GM12878 (cell line): ENCODE results near the gene LRIG2. TPM values are rescaled to one million over a fixed set of nuclear protein-coding genes. Genes with fewer than 3 reads are reported as not detected.

Source experiments
- ASH2L ChIP-seq: fragments of 300-600, 200-600 bp; sonication (generic); IDR thresholded peaks from 2 replicates; pipeline ENCODE4 v1.6.1; 2017; ENCODE audit warnings: low read depth, mild to moderate bottlenecking, borderline replicate concordance
- CEBPB ChIP-seq, 2 experiments: fragments of 150-350 bp in 1 of 2; IDR thresholded peaks; 2 replicates each; pipeline ENCODE4 v1.6.1; 2012 to 2014; ENCODE audit warnings: low read depth in 2 of 2, low read length in 2 of 2, borderline replicate concordance in 1 of 2, inconsistent platforms in 1 of 2
- E4F1 ChIP-seq: fragments of 450-650 bp; IDR thresholded peaks from 2 replicates; pipeline ENCODE4 v1.6.1; 2018; ENCODE audit warnings: borderline replicate concordance, mild to moderate bottlenecking; ENCODE audit not compliant: partially characterized antibody
- ESRRA ChIP-seq: IDR thresholded peaks from 2 replicates; pipeline ENCODE4 v1.6.1; 2012; ENCODE audit warnings: mild to moderate bottlenecking, low read length, improper control_type of control experiment
- FOS ChIP-seq: IDR thresholded peaks from 3 replicates; pipeline ENCODE4 v1.6.1; 2011; ENCODE audit warnings: borderline replicate concordance; ENCODE audit not compliant: insufficient read length; ENCODE audit errors: extremely low read depth
- IKZF2 ChIP-seq, 2 experiments: fragments of 450-650 bp; IDR thresholded peaks; 2 replicates each; pipeline ENCODE4 v1.6.1; 2017; ENCODE audit warnings: mild to moderate bottlenecking in 2 of 2, moderate library complexity in 2 of 2
- MTA3 ChIP-seq: IDR thresholded peaks from 2 replicates; pipeline ENCODE4 v1.6.1; 2012; ENCODE audit warnings: low read length, inconsistent platforms, borderline replicate concordance
- SKIL ChIP-seq: fragments of 450-650 bp; IDR thresholded peaks from 2 replicates; pipeline ENCODE4 v1.6.1; 2017; ENCODE audit warnings: mild to moderate bottlenecking, low read depth, inconsistent platforms; ENCODE audit not compliant: poor library complexity, severe bottlenecking
- TCF3 ChIP-seq: IDR thresholded peaks from 2 replicates; pipeline ENCODE4 v1.6.1; 2012; ENCODE audit warnings: low read depth, mild to moderate bottlenecking, low read length, borderline replicate concordance; ENCODE audit not compliant: insufficient read depth
- YBX1 ChIP-seq: fragments of 450-650 bp; IDR thresholded peaks from 2 replicates; pipeline ENCODE4 v1.6.1; 2016; ENCODE audit warnings: antibody characterized with exemption
- ZNF592 ChIP-seq: fragments of 450-650 bp; IDR thresholded peaks from 2 replicates; pipeline ENCODE4 v1.6.1; 2017; ENCODE audit warnings: mild to moderate bottlenecking, moderate library complexity
- ZZZ3 ChIP-seq: IDR thresholded peaks from 2 replicates; pipeline ENCODE4 v1.6.1; 2011; ENCODE audit warnings: low read depth; ENCODE audit not compliant: control insufficient read depth, insufficient read length
- polyA plus RNA-seq, 11 experiments: library from polyadenylated mRNA; depleted of rRNA in 4 of 11; unstranded in 6 of 11; stranded (reverse) in 5 of 11; fragments of >200 nt; fragmentation: Nextera tagmentation in 4 of 11; fragmentation: Illumina TruSeq in 1 of 11; extraction: Ambion mirVana in 4 of 11; extraction: Trizol in 1 of 11; gene quantifications; 1 replicate in 1 of 11; 2 replicates in 10 of 11; pipeline versions ENCODE4 v1.2.1 to v1.2.3, GENCODE V29; 2011 to 2016; ENCODE audit warnings: inconsistent platforms in 2 of 11, missing spikeins in 2 of 11, low read depth in 1 of 11
- total RNA-seq, 4 experiments: library from RNA; depleted of rRNA in 3 of 4; stranded (reverse); fragments of >200 nt in 3 of 4; fragmentation: Illumina TruSeq in 1 of 4; extraction: Trizol in 1 of 4; gene quantifications; 2 replicates each; pipeline versions ENCODE4 v1.2.1 to v1.2.3, GENCODE V29; 2013 to 2021
- TF ChIP-seq, protein P1 (sequence below): IDR thresholded peaks from 2 replicates; pipeline ENCODE4 v1.6.1; 2011; ENCODE audit warnings: low read depth, low read length, improper control_type of control experiment, borderline replicate concordance
- TF ChIP-seq, protein P2 (sequence below): fragments of 450-650 bp; IDR thresholded peaks from 2 replicates; pipeline ENCODE4 v1.6.1; 2017; ENCODE audit warnings: borderline replicate concordance
- TF ChIP-seq, protein P3 (sequence below): fragments of 450-650 bp; IDR thresholded peaks from 2 replicates; pipeline ENCODE4 v1.6.1; 2016; ENCODE audit warnings: mild to moderate bottlenecking

LRIG2 gene
- total and polyA plus RNA-seq, 10 of the 15 experiments (the other 5 are each of a cell fraction or from before 2014, with no cell fraction given), result 0.77 to 11.8 (median 5.1) TPM

- TF ChIP-seq E4F1 (no peak), ZNF592 (no peak), IKZF2 (IDR thresholded peaks at IDR 0.05) (peak; percentile 82), ASH2L (no peak), ESRRA (no peak), CEBPB (IDR thresholded peaks at IDR 0.05; ENCODE audit: borderline replicate concordance in 1 of 2, low read depth in 2 of 2, low read length in 2 of 2) (no peak), SKIL (peak; percentile 63), MTA3 (no peak), TCF3 (peak; percentile 98), YBX1 (no peak), FOS (no peak), ZZZ3 (no peak)
- TF ChIP-seq, protein P1, sequence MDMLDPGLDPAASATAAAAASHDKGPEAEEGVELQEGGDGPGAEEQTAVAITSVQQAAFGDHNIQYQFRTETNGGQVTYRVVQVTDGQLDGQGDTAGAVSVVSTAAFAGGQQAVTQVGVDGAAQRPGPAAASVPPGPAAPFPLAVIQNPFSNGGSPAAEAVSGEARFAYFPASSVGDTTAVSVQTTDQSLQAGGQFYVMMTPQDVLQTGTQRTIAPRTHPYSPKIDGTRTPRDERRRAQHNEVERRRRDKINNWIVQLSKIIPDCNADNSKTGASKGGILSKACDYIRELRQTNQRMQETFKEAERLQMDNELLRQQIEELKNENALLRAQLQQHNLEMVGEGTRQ, result no peak
- TF ChIP-seq, protein P2, sequence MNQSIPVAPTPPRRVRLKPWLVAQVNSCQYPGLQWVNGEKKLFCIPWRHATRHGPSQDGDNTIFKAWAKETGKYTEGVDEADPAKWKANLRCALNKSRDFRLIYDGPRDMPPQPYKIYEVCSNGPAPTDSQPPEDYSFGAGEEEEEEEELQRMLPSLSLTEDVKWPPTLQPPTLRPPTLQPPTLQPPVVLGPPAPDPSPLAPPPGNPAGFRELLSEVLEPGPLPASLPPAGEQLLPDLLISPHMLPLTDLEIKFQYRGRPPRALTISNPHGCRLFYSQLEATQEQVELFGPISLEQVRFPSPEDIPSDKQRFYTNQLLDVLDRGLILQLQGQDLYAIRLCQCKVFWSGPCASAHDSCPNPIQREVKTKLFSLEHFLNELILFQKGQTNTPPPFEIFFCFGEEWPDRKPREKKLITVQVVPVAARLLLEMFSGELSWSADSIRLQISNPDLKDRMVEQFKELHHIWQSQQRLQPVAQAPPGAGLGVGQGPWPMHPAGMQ, result no peak
- TF ChIP-seq, protein P3, sequence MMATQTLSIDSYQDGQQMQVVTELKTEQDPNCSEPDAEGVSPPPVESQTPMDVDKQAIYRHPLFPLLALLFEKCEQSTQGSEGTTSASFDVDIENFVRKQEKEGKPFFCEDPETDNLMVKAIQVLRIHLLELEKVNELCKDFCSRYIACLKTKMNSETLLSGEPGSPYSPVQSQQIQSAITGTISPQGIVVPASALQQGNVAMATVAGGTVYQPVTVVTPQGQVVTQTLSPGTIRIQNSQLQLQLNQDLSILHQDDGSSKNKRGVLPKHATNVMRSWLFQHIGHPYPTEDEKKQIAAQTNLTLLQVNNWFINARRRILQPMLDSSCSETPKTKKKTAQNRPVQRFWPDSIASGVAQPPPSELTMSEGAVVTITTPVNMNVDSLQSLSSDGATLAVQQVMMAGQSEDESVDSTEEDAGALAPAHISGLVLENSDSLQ, result peak; percentile 64
Observed at GRCh38 chr1:113031171-113031933, 41.6 kb upstream of the LRIG2 start (continued).
